HG02642 (cell line): Measurements from ENCODE around the gene TOMT.
"Not testable (repeated sequence)": the region's sequence is repeated elsewhere in the genome, so short reads cannot be mapped to it uniquely, and the experiment has no call there.

Source experiments
- ATAC-seq: cut with Tn5 transposase; IDR thresholded peaks from one replicate; pipeline ENCODE4 v1.9.1; 2021; ENCODE audit warnings: mild to moderate bottlenecking; ENCODE audit not compliant: unreplicated experiment, poor library complexity

TOMT gene

GRCh38 chr11:72123117-72123653, 17.5 kb downstream of the TOMT start:
- ATAC-seq: no peak

GRCh38 chr11:72124046-72124445, 18.3 kb downstream of the TOMT start:
- no peak for ATAC-seq

- ATAC-seq: no peak
Observed at GRCh38 chr11:72125956-72126355, 20.2 kb downstream of the TOMT start.

- ATAC-seq: no peak
Observed at GRCh38 chr11:72127923-72128322, 22.2 kb downstream of the TOMT start.

- ATAC-seq: no peak
Observed at GRCh38 chr11:72129381-72129780, 23.7 kb downstream of the TOMT start.

GRCh38 chr11:72132646-72133045, 26.9 kb downstream of the TOMT start:
- ATAC-seq: no peak

GRCh38 chr11:72135473-72135872, 29.7 kb downstream of the TOMT start, which contains the start of gene FOLR3:
TSS of gene FOLR3 (plus strand) at chr11:72135725. CDS start at chr11:72135953, 228 bp downstream.
- not testable (repeated sequence) for ATAC-seq

- ATAC-seq: no peak
Observed at GRCh38 chr11:72135891-72136683, 30.4 kb downstream of the TOMT start.

GRCh38 chr11:72136684-72137262, 31.0 kb downstream of the TOMT start:
- ATAC-seq: no peak

- no peak for ATAC-seq
Observed at GRCh38 chr11:72138821-72139390, 33.2 kb downstream of the TOMT start.

- no peak for ATAC-seq
Observed at GRCh38 chr11:72139500-72139899, 33.8 kb downstream of the TOMT start.

GRCh38 chr11:72140661-72141060, 34.9 kb downstream of the TOMT start:
- ATAC-seq: no peak

- ATAC-seq: no peak
Observed at GRCh38 chr11:72141066-72141465, 35.3 kb downstream of the TOMT start.

- not testable (repeated sequence) for ATAC-seq
Observed at GRCh38 chr11:72142086-72142485, 36.4 kb downstream of the TOMT start.

- not testable (repeated sequence) for ATAC-seq
Observed at GRCh38 chr11:72142543-72142942, 36.8 kb downstream of the TOMT start.

GRCh38 chr11:72144807-72145565, 39.3 kb downstream of the TOMT start:
- no peak for ATAC-seq

- ATAC-seq: no peak
Observed at GRCh38 chr11:72146625-72147024, 40.9 kb downstream of the TOMT start.

GRCh38 chr11:72150882-72151281, 45.2 kb downstream of the TOMT start:
- ATAC-seq: no peak

- not testable (repeated sequence) for ATAC-seq
Observed at GRCh38 chr11:72153874-72154273, 48.1 kb downstream of the TOMT start.

- ATAC-seq: no peak
Observed at GRCh38 chr11:72154816-72155215, 49.1 kb downstream of the TOMT start.
